ENCODE data around the gene DLEC1.
A peak's percentile ranks its signal among the peaks of the same experiment; 100 is the strongest.
"Not testable (repeated sequence)": the region's sequence is repeated elsewhere in the genome, so short reads cannot be mapped to it uniquely, and the experiment has no call there.

The DLEC1 gene

DNA sequence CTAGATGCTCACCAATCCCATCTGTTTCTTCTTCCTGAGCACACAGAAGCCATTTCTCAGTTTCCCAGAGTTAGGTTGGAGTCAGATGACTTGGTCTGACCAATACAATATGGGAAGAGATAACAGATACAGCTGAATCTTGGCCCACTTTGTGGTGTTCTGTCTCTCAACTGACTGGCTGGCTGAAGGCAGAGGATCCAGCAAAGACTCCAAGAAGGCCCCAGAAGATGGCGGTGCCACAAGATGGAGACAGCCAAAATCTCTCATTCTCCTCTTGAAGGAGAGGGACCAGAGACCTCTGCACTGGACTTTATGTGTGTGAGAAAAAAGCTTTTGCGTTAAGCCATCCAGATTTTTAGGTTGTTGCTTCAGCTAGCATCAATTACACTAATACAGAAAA is 118.1 kb downstream of the DLEC1 start:
- DNase-seq (ENCODE audit: low read depth): no peak

DNA sequence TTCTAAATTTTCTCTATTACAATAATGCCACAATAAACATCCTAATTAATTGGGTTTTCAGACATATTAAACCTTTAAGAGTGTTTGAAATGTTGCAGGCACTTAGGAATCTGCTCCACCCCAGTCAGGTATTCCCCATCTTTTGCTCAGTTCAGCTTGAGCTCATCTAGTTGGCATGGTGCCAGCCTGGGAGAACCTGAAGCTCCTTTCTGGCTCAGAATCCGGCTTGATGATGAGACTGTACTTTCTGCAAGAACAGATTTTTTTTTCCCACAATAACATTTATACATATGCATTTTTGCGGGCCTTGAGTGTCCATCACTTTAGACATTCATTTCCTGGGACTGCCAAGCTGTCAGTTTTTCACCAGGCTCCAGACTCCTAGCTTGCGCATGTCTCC is 118.6 kb downstream of the DLEC1 start:
- no peak for DNase-seq (ENCODE audit: low read depth)

DNA sequence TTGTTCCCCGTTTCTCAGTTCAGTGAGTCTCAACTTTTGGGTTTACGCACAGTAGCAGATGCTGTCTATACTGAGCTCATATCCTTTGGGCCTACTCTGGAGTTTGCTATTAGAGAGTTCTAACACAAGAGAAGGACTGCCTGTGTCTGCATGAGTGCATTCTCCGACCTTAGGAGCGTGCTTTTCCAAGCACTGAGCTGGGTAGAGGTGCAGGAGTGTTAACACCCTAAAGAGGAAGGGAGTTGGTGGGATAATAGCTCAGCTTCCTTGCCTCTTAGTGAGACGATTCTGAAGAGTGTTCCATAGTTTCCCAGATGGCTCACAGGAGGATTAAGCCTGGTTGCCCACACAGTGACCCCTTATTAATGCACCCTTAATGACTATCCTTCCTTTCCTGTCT is 119.5 kb downstream of the DLEC1 start:
- no peak for DNase-seq (ENCODE audit: low read depth)

DNA sequence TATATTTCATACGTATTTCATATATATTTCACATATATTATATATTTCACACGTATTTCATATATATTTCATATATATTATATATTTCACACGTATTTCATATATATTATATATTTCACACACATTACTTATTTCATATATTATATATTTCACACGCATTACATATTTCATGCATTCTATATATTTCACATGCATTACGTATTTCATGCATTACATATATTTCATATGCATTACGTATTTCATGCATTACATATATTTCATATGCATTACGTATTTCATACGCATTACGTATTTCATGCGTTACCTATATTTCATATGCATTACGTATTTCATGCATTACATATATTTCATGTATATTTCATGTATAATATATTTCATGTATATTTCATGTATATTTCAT is 121.7 kb downstream of the DLEC1 start:
- not testable (repeated sequence) for DNase-seq (ENCODE audit: low read depth)

DNA sequence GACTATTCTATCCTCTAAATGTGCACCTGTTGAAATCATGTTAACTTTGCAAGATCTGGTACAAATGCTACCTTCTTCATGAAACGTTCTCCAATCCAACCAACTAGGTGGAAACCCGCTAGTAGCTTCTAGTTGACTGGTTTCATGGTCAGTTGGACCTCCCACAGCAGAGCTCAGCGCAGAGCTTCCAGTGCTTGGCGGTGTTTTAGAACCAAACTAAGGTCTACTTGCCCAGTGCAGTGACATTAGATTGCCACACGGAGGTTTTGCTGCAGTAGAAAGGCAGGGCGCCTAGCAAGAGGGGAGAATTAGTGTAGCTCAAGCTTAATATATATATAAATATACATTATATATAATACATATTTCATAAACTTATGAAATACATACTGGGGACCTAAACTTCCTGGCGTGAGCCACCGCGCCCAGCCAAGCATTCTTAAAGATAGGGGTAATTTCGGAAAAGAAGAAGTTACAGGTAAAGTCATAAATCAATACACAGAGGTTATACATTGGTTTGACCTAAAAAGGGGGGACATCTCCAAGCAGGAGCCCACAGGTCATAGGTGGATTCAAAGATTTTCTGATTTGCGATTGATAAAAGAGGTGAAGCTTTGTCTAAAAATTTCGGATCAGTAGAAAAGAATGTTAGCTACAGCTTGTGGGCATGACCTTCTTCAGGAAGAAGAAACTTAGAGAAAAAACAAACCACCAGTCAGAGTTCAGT is 124.3 kb downstream of the DLEC1 start:
- no peak for DNase-seq (ENCODE audit: low read depth)

DNA sequence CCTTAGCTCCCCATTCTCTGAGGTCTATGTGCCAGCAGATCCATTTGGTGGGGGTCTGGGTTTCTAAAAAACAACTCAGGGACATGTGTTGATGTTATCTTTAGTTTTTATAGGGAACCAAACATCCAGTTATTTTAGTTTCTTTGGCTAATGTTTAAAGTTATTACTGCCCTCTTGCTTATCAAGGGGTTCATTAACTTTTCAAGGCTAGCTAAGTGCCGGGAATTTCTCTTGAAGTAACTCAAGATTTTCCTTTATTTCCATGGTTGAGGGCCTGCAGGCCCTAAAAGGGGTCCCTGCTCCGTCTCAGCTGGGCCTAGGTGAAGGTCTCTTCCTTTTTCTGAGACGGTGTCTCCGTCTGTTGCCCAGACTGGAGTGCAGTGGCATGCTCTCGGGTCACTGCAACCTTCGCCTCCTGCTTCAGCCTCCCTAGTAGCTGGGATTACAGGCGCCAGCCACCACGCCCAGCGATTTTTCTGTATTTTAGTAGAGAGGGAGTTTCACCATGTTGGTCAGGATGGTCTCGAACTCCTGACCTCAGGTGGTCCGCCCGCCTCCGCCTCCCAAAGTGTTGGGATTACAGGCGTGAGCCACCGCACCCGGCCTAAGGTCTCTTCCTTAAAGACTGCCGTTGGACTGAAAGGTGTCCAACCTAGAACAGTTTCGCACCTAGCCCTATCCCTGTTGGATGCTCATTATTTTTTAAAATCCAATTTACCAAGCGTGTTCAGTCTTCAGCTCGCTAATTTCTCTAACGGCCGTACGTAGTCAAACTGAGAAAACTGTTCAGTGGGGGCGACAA is 125.0 kb downstream of the DLEC1 start:
- no peak for DNase-seq (ENCODE audit: low read depth)

DNA sequence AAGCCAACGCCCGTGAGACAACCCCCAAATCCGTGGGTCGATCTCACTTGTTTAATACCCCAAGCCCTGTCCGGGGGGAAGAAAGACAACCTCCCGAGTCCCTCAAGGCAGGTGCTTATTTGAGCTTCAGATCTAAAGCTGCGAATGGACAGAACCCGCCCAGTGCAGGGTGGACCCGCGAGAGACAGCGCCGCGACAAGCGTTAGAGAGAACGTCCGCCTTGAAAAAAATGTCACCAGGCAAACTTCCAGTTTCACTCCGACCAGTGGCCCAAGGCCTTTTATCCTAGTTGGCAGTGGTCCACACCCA is 125.6 kb downstream of the DLEC1 start:
- DNase-seq (ENCODE audit: low read depth): no peak

DNA sequence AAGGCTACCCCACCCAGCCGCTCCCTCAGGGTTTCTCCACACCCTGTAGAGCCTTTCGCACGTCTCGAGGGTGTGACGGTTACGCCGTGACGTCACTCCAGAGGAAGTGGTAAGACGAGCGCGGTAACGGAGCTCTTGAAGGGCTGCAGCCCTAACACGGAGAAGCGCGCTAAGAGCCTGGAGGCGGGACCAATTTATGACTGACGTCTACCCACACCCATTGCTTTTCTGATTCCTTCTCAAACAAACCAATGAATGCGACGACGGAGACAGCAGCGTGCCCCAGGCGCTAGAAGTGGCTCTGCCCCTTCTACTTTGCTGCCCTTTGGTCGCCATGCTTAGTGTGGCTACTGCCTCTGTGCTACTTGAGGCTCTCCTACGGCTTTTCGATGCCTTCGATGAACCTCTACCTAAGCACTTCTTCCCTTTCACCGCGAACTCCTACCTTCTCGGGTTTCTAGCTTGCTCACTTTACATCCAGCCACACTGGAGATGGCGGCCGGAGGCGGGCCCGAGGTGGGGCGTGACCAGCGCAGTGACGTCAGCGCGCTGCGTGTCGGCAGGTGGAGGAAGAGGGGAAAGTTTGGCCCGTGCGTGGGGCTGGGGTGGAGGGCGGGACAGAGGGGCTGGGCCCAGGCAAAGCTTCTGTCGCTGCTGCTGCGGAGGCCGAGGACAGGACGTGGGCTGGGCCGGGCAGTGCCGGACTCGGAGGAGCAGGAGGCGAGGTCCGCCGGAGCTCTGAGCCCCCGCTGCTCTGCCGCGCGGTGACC is 126.1 kb downstream of the DLEC1 start, which contains the start of gene OXSR1:
TSS of gene OXSR1 (plus strand) at position 586 of the 770 bp plus-strand sequence. CDS start 340 bp downstream, outside the sequence.
- peak; percentile 100 for DNase-seq (ENCODE audit: low read depth)

DNA sequence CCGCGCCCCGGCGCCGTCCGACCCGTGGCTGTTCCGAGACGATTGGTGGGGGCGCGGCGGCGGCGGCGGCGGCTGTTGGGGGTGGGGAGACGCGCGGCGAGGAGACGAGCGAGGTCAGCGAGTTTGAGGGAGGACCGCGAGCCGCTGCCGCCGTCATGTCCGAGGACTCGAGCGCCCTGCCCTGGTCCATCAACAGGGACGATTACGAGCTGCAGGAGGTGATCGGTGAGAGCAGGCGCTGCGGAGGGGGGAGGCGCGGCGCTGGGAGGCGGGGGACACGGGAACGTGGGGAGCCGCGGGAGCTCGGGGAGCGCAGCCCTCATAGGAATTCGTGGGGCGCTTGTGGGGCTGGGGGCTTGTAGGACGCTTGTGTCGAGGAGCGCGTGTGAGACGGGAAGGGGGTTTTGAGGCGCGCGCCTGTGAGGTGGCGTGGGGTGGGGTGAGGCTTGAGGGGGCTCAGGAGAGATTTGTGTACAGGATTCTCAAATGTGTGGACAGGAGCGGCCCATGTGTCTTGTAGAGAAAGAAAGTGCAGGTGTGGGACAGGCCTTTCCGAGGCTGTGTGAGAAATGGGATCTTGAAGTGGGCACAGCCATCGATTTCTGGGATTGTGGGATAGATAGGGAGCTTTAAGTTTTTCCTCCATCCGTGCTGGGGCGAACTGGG is 126.8 kb downstream of the DLEC1 start:
- no peak for DNase-seq (ENCODE audit: low read depth)

DNA sequence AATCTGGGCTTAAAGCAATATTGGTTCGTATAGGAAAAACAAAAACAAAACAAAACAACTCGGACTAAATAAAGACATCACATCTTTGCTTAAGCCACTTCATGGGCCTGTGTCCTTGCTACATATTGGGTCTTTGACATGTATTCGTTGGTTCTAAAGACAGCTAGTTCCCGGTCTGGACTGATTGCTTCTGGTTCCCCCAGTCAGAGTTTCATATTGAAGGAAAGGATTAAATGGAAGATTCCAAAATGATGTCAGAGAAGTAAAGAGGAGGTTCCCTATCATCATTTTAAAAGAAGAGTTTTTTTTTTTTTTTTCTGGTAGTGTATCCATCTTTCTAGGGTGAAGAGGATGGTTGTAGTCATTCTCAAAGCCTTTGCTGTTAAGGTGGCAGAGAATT is 128.6 kb downstream of the DLEC1 start:
- DNase-seq (ENCODE audit: low read depth): no peak

DNA sequence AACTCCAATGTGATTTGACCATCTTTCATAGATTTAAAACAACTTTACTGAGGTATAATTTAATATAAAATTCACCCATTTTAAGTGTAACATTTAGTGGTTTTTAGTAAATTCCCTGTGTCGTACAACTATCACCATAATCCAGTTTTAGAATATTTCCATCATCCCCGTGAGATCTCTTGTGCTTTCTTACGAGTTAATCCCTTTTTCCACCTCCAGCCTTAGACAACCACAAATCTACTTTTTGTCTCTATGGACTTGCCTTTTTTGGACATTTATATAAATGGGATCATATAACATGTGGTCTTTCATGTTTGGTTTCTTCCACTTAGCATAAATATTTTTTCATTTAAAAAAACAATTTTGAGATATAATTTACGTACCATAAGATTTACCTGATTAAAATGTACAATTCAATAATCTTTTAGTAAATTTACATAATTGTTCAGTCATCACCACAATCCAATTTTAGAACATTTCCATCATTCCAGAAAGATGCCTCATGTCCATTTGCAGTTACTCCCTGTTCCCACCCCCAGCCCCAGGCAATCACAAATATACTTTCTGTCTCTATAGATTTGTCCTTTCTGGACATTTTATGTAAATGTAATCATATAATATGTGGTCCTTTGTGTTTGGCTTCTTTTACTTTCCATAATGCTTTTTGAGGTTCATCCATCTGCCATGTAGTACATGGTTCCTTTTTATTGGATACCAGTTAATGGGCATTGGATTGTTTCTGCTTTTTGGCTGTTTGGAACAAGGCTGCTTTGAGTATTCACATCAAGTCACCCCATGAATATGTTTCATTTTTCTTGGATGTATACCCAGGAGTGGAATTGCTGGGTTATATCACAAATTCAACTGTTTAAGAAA is 129.4 kb downstream of the DLEC1 start:
- peak; percentile 87 for DNase-seq (ENCODE audit: low read depth)

DNA sequence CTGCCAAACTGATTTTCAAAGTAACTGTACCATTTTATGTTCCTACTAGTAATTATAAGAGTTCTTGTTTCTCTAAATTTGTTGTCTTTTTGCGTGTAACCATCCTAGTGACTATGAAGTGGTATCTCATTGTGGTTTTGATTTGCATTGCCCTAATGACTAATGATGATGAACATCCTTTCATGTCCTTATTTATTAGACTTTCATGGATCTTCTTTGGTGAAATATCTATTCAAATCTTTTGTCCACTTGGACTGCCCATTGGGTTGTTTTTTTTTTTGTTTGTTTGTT is 130.0 kb downstream of the DLEC1 start:
- DNase-seq (ENCODE audit: low read depth): peak; percentile 78

DNA sequence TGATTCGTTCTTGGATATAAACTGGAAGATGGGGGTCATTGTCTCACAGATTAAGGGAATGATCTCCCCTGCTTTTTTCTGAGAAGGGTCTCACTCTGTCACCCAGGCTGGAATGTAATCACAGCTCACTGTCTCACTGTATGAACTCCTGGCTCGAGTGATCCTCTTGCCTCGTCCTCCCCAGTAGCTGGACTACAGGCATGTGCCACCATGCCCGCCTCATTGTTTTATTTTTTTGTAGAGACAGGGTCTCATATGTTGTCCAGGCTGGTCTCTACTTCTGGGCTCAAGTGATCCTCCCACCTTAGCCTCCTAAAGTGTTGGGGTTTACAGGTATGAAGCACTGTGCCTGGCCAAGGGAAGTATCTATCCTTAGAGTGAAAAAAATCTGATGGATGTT is 131.7 kb downstream of the DLEC1 start:
- no peak for DNase-seq (ENCODE audit: low read depth)

DNA sequence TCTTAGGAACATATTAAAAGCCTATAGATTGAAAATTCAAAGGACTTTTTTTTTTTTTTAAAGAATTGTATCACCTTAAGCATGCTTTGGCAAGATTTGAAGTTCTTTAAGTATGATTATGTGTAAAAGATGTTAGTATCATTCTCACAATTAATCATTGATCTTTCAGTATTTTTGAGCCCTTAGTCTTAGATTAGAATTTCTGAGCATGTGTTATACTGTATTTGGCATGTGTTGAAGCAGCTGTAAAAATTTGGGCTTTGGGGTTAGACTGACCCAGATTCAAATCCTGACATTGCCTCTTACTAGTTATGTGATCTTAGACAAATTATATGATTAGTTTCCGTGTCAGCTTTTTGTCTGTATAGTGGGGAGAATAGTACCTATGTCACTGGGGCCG is 132.6 kb downstream of the DLEC1 start:
- no peak for DNase-seq (ENCODE audit: low read depth)

Measured in EH (cell line).